HG03095 (cell line): Measurements from ENCODE around the gene CBFB.
"Not testable (repeated sequence)": the region's sequence is repeated elsewhere in the genome, so short reads cannot be mapped to it uniquely, and the experiment has no call there.

Experiments used
- ATAC-seq: cut with Tn5 transposase; IDR thresholded peaks from one replicate; pipeline ENCODE4 v1.9.1; 2021; ENCODE audit warnings: moderate library complexity; ENCODE audit not compliant: unreplicated experiment

The CBFB gene

GRCh38 chr16:67040166-67040565, 11.2 kb downstream of the CBFB start:
- no peak for ATAC-seq

DNA sequence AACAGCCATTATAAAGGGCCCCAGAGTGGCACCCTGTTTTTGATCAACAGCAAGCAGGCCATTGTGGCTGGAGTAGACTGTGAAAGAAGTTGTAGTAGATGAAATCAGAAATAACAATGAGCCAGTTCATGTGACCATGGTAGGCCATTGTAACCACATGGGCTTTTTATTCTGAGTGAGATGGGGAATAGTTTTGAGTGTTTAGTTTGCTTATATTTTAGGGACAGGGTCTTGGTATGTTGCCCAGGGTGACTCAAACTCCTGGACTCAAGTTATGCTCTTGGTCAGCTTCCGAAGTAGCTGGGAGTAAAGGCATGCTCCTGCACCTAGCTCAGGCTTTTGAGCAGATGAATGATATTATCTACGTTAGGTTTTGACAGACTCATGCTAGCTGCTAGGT, 12.0 kb downstream of the CBFB start:
- no peak for ATAC-seq

DNA sequence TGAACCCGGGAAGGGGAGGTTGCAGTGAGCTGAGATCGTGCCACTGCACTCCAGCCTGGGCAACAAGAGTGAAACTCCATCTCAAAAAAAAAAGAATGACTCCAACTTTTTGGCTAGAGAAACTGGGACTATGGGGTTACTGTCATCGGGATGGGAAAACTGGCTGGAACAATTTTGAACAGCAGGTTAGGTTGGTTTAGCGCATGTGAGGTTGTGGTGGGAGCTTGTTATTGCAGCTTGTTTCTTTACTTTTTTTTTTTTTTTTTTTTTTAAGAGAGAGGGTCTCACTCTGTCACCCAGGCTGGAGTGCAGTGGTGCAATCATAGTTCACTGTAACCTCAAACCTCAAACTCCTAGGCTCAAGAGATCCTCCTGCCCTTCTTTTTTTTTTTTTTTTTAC, 12.6 kb downstream of the CBFB start:
- ATAC-seq: not testable (repeated sequence)

GRCh38 chr16:67043420-67043819, 14.5 kb downstream of the CBFB start:
- ATAC-seq: no peak

- no peak for ATAC-seq
These were observed 21.8 kb downstream of the CBFB start for GRCh38 chr16:67050796-67051195.

- no peak for ATAC-seq
These were observed 23.4 kb downstream of the CBFB start for GRCh38 chr16:67052399-67052798.

GRCh38 chr16:67053767-67054334, 24.9 kb downstream of the CBFB start:
- ATAC-seq: no peak

- no peak for ATAC-seq
These were observed 26.0 kb downstream of the CBFB start for GRCh38 chr16:67054901-67055300.

- ATAC-seq: no peak
These were observed 27.0 kb downstream of the CBFB start for GRCh38 chr16:67055712-67056487.

DNA sequence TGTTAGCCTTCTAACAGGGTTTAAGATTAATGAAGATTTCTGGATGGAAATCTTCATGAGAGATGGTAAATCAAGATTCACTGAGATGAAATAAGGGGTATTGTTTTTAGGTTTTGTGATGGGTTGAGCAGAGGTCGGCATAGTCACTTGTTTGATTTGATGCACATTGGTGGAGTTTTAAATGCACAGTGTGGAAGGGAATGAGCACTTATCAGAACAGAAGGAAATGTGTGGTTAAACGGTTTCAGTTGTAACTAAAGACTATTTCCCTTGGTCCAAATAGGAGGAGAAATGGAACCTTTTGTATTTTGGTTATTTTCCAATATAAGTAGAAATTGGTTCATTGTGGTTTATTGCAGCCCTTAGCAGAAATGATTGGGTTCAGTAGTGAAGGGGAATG, 34.1 kb downstream of the CBFB start:
- ATAC-seq: no peak

- no peak for ATAC-seq
These were observed 39.3 kb downstream of the CBFB start for GRCh38 chr16:67068212-67068753.

- ATAC-seq: no peak
These were observed 42.6 kb downstream of the CBFB start for GRCh38 chr16:67071476-67072048.

GRCh38 chr16:67075331-67075730, 46.4 kb downstream of the CBFB start:
- no peak for ATAC-seq

DNA sequence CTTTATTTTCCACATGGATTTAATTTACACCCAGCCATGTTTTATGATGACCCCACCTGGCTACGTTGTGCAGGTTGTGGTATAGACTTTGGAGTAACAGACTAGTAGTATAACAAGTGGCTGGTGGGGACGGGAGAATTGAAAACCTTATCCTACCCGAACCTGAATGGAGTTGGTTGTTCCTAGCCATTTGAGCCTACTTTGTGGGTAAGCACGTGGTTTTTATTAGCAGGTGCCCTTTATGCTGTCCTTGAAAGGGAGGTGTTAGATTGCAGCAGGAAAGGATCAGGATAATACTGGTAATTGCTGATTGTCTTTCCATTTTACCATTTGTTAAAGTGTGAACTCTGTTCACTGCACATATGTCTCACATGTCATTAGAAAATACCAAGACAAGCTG, 48.9 kb downstream of the CBFB start:
- ATAC-seq: no peak

- ATAC-seq: no peak
These were observed 53.2 kb downstream of the CBFB start for GRCh38 chr16:67082100-67082499.

GRCh38 chr16:67082891-67083290, 53.9 kb downstream of the CBFB start:
- ATAC-seq: no peak

- no peak for ATAC-seq
These were observed 55.5 kb downstream of the CBFB start for GRCh38 chr16:67084345-67085028.

DNA sequence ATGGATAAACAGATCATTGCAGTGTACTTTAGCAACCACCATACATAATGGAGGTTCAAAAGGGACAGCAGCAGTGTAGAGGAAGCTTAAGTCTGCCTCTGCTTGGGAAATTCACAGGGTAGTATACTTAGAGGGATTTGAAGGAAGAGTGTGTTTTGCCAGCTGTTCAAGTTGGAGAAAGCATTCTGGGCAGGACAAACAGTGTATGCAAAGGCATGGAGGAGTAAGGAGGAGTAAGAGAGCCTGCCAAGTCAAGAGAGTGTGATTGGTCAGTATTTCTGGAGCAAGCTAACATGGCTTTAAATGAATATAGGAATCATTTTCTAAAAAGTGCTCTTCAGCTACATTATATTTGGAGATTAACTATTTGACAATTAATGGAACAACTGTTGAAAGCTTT, 57.9 kb downstream of the CBFB start:
- ATAC-seq: no peak

DNA sequence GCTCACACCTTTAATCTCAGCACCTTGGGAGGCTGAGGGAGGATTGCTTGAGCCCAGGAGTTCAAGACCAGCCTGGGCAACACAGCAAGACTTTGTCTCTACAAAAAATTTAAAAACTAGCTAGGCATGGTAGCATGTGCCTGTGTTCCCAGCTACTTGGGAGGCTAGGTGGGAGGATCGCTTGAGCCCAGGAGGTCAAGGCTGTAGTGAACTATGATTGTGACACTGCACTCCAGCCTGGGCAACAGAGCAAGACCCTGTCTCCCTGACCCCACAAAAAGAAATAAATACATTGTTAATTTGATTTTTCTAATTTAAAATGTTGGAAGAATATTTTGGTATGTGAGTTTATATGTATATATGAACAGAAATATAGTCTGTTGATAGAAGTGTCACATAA, 58.3 kb downstream of the CBFB start:
- ATAC-seq: no peak

DNA sequence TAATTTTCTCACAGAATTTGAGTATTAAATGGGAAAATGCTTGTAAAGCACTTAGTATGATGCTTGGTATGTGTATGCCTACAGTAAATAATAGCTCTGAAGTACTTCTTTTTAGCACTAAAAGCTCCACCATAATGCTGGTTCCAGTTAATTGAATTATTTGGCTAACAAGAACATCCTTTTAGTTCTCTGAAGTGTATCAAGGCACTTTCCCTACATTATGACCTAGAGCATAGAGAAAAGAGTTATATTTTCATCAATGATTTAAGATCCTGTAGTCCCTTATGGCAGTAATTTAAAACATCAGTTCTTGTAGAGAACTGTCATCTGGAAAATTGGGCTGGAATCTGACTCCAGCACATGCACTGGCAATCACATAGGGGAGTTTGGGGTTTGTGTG, 58.9 kb downstream of the CBFB start:
- ATAC-seq: no peak

DNA sequence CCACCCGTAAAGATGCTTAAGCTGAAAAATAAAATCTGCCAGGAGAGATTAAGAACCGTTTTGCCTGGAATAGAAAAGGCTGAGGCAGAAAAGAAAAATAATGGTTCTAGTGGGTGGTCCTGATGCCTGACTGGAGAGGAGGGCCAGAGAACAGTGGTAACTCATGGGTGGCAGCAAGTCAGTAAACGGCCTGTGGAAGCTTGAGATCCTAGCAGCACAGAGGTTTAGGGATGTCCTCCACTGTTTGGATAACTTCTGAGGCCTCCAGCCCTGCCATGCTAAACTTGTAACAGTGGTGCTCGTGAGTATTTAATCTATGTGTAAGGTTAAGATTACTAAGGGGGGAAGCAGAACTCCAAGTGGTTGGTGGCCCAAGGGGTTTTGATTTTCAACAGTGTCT, 59.6 kb downstream of the CBFB start:
- ATAC-seq: no peak

DNA sequence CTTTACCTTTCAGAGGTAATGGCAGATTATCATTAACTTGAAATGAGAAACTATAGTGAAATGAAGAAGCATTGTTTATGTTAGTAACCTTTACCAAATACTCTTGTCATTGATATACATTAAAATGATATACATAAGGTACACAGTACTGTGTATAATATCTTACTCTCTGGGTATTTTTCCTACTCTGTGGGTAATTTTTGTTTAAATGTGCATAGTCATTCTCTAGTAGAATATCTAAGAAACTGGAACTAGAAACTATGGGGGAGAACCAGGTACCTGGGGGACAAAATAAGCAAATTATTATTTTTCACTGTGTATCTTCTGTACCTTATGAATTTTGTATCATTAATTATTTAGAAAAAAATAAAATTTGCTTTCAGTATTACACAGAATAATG, 60.2 kb downstream of the CBFB start:
- no peak for ATAC-seq
